HFFc6 (cell line): ENCODE results near the gene PRDM10. TPM values are rescaled to one million over a fixed set of nuclear protein-coding genes. Genes with fewer than 3 reads are reported as not detected.

Source experiments
- DNase-seq: peaks from one replicate; pipeline ENCODE4 v3.0.0-alpha.2; 2018
- H3K27ac Mint-ChIP-seq: 2 replicates; pipeline ENCODE4 v1.8.0; 2020; ENCODE audit warnings: mild to moderate bottlenecking, mixed read lengths
- H3K27me3 Mint-ChIP-seq: 2 replicates; pipeline ENCODE4 v1.8.0; 2021; ENCODE audit warnings: mild to moderate bottlenecking, moderate library complexity, mixed read lengths; ENCODE audit not compliant: insufficient read depth
- H3K36me3 Mint-ChIP-seq: 2 replicates; pipeline ENCODE4 v1.8.0; 2021; ENCODE audit warnings: low read depth, mixed read lengths
- H3K4me1 Mint-ChIP-seq: 2 replicates; pipeline ENCODE4 v1.8.0; 2020; ENCODE audit warnings: low read depth, mixed read lengths
- H3K4me3 Mint-ChIP-seq: 2 replicates; pipeline ENCODE4 v1.8.0; 2020; ENCODE audit warnings: mild to moderate bottlenecking, moderate library complexity, mixed read lengths
- H3K9me3 Mint-ChIP-seq: 2 replicates; pipeline ENCODE4 v1.8.0; 2020; ENCODE audit warnings: mild to moderate bottlenecking, mixed read lengths
- total RNA-seq, 6 experiments: library from RNA; stranded (reverse); fragmentation: NEBNext Ultra II Directional; extraction: Animal tissue kit (Norgen Biotek cat#: 25700); gene quantifications; 2 replicates in 1 of 6; 3 replicates in 5 of 6; pipeline ENCODE4 v1.2.3, GENCODE V29; 2021
- TF ChIP-seq, protein P1 (sequence below): fragments of 200-600 bp; sonication (generic); IDR thresholded peaks from 2 replicates; pipeline ENCODE4 v1.5.0; 2021; ENCODE audit warnings: antibody characterized with exemption, mild to moderate bottlenecking

The PRDM10 gene
- total RNA-seq, 6 experiments from 2014 or later = 7.0 to 8.6 (median 7.8) TPM

DNA sequence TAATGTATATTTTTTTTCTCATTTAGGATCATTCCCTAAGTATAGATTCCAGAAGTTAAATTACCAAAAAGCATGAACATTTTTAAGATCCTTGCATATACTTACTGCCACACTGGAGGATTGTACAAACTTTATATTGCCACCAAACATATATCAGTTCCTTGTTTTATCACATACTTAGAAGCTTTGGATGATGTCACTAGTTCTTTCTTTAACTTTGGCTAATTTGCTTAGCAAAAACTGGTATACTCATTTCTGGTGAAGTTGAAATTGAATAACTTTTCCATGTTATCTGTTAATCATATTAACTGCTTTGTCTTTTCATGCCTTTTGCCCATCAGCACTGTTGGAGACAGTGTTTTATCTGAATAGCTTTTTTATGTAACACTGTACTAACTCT lies 31.6 kb upstream of the PRDM10 start:
- Mint-ChIP-seq H3K9me3 (no peaks in the 10 kb centered on the region), H3K4me3 (no peak overlapping the region), H3K27ac (no peak overlapping the region), H3K27me3 (peaks cover 2% of the 10 kb centered on the region; the same call in 1 of the 2 replicates), H3K4me1 (peaks cover 35% of the 10 kb centered on the region), H3K36me3 (no peaks in the 10 kb centered on the region)
- TF ChIP-seq, protein P1, sequence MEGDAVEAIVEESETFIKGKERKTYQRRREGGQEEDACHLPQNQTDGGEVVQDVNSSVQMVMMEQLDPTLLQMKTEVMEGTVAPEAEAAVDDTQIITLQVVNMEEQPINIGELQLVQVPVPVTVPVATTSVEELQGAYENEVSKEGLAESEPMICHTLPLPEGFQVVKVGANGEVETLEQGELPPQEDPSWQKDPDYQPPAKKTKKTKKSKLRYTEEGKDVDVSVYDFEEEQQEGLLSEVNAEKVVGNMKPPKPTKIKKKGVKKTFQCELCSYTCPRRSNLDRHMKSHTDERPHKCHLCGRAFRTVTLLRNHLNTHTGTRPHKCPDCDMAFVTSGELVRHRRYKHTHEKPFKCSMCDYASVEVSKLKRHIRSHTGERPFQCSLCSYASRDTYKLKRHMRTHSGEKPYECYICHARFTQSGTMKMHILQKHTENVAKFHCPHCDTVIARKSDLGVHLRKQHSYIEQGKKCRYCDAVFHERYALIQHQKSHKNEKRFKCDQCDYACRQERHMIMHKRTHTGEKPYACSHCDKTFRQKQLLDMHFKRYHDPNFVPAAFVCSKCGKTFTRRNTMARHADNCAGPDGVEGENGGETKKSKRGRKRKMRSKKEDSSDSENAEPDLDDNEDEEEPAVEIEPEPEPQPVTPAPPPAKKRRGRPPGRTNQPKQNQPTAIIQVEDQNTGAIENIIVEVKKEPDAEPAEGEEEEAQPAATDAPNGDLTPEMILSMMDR = no peak
- DNase-seq = no peak

DNA sequence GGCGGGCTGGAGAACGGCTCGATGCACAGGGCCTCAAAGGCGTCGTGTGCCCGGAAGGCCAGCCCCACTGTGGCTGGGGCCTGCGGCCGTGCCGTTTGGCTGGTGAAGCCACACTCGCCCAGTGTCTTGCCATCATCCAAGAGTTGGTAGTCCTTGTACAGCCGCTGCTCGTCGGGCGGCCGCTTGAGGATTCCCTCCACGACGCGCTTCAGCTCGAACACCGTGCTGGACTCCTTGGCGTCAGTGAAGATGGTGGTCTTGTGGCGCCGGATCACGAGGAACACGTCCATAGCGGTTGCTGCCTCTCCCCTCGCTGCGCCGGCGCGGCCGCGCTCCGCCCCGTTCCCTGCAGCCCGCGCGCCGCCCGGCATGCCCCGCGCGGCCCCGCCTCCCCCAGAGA lies 30.3 kb upstream of the PRDM10 start:
- TF ChIP-seq, protein P1 = no peak

DNA sequence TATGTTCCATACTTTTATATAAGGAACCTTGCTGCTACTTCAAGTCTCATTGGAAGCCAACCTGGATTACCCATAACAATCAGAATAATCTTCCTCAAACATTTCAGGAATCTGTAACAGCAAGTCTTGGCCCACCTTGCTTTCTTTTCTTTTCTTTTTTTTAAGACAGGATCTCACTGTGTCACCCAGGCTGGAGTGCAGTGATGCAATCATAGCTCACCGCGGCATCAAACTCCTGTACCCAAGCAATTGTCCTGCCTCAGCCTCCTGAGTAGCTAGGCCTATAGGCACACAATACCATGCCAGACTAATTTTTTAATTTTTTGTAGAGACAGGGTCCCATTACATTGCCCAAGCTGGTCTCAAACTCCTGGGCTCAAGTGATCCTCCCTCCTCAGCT lies 29.3 kb upstream of the PRDM10 start:
- Mint-ChIP-seq H3K4me3 (no peak overlapping the region), H3K9me3 (no peaks in the 10 kb centered on the region), H3K27ac (no peak overlapping the region), H3K27me3 (peaks cover 2% of the 10 kb centered on the region; the same call in 1 of the 2 replicates), H3K4me1 (peaks cover 24% of the 10 kb centered on the region), H3K36me3 (no peaks in the 10 kb centered on the region)
- TF ChIP-seq, protein P1 = no peak
- DNase-seq = no peak

More for the DNA sequence above, 30.3 kb upstream of the PRDM10 start:
- no peak overlapping the region for H3K4me3 Mint-ChIP-seq
- H3K9me3 Mint-ChIP-seq = no peaks in the 10 kb centered on the region
- peaks cover 2% of the 10 kb centered on the region; the same call in 1 of the 2 replicates for H3K27me3 Mint-ChIP-seq
- H3K27ac Mint-ChIP-seq = no peak overlapping the region
- peaks cover 33% of the 10 kb centered on the region for H3K4me1 Mint-ChIP-seq
- H3K36me3 Mint-ChIP-seq = no peaks in the 10 kb centered on the region
- no peak for DNase-seq

DNA sequence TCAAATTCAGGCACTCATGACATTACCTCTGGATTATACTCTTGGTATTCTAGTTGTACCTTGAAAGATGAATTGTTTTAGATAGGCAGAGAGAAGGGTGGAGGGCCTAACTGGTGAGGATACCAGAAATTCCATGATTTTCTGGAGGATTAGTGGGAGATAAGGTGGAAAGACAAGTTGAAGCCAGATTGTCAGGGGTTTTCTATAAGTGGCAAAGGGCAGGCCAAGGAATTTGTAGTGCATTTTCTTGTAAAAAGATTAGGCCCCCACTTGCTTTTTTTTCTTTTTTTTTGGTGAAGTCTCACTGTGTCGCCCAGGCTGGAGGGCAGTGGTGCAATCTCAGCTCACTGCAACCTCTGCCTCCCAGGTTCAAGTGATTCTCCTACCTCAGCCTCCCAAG lies 28.4 kb upstream of the PRDM10 start:
- TF ChIP-seq, protein P1 = no peak
- no peaks in the 10 kb centered on the region for H3K9me3 Mint-ChIP-seq
- no peak overlapping the region for H3K4me3 Mint-ChIP-seq
- no peak for DNase-seq
- H3K27ac Mint-ChIP-seq = no peak overlapping the region
- H3K36me3 Mint-ChIP-seq = no peaks in the 10 kb centered on the region
- H3K4me1 Mint-ChIP-seq = peaks cover 16% of the 10 kb centered on the region
- peaks cover 2% of the 10 kb centered on the region; the same call in 1 of the 2 replicates for H3K27me3 Mint-ChIP-seq

DNA sequence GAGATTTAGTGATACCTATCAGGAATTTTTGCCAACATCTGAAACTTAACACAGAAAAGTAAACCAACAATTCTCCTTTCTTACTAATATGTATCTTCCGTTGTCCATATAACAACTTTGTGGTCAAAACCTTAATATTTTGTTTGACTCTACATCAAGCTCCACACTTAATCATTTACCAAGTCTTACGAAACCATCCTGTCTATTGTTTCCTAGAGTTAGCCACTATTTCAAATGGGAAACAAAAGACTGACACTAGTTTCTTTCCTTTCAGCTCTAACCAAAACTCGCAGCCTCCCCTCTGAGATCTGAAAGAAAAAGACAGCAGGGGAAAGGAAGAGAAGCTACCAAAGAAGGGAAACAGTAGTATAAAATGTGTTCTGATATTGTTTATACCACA lies 26.5 kb upstream of the PRDM10 start:
- peaks cover 34% of the 10 kb centered on the region for H3K4me1 Mint-ChIP-seq
- H3K27me3 Mint-ChIP-seq = peaks cover 2% of the 10 kb centered on the region; the same call in 1 of the 2 replicates
- TF ChIP-seq, protein P1 = no peak
- H3K9me3 Mint-ChIP-seq = no peaks in the 10 kb centered on the region
- H3K27ac Mint-ChIP-seq = no peak overlapping the region
- no peak for DNase-seq
- H3K4me3 Mint-ChIP-seq = no peak overlapping the region
- H3K36me3 Mint-ChIP-seq = no peaks in the 10 kb centered on the region
